Neural cell (in vitro differentiated cells): ENCODE data around the gene XPR1.

Experiments
- EP300 ChIP-seq: fragments of 450-650 bp; conservative IDR thresholded peaks from 2 replicates; pipeline ENCODE4 v1.6.1; 2014; ENCODE audit warnings: antibody characterized with exemption, mild to moderate bottlenecking, moderate library complexity; ENCODE audit not compliant: poor library complexity, severe bottlenecking
- EZH2 ChIP-seq: fragments of 200-600, 300-800 bp; shearing (Covaris generic), sonication (generic); IDR thresholded peaks from 2 replicates; pipeline ENCODE4 v1.6.1; 2014; ENCODE audit warnings: antibody characterized with exemption, low read length, borderline replicate concordance, mild to moderate bottlenecking; ENCODE audit not compliant: insufficient read depth, poor library complexity, severe bottlenecking
- MXI1 ChIP-seq: fragments of 450-650 bp; conservative IDR thresholded peaks from 2 replicates; pipeline ENCODE4 v1.6.1; 2014; ENCODE audit warnings: antibody characterized with exemption, mild to moderate bottlenecking; ENCODE audit not compliant: poor library complexity, severe bottlenecking
- POLR2AphosphoS5 ChIP-seq: IDR thresholded peaks from 2 replicates; pipeline ENCODE4 v1.6.1; 2012
- SMC3 ChIP-seq: fragments of 450-650 bp; conservative IDR thresholded peaks from 2 replicates; pipeline ENCODE4 v1.6.1; 2014; ENCODE audit warnings: antibody characterized with exemption, mild to moderate bottlenecking, moderate library complexity; ENCODE audit not compliant: poor library complexity
- TF ChIP-seq, protein P1 (sequence below): fragments of 450-650 bp; IDR thresholded peaks from 2 replicates; pipeline ENCODE4 v1.5.1; 2014; ENCODE audit warnings: antibody characterized with exemption, mild to moderate bottlenecking, moderate library complexity; ENCODE audit not compliant: poor library complexity, severe bottlenecking

GRCh38 chr1:180892675-180893074 is 260.9 kb downstream of the XPR1 start:
- TF ChIP-seq, protein P1, sequence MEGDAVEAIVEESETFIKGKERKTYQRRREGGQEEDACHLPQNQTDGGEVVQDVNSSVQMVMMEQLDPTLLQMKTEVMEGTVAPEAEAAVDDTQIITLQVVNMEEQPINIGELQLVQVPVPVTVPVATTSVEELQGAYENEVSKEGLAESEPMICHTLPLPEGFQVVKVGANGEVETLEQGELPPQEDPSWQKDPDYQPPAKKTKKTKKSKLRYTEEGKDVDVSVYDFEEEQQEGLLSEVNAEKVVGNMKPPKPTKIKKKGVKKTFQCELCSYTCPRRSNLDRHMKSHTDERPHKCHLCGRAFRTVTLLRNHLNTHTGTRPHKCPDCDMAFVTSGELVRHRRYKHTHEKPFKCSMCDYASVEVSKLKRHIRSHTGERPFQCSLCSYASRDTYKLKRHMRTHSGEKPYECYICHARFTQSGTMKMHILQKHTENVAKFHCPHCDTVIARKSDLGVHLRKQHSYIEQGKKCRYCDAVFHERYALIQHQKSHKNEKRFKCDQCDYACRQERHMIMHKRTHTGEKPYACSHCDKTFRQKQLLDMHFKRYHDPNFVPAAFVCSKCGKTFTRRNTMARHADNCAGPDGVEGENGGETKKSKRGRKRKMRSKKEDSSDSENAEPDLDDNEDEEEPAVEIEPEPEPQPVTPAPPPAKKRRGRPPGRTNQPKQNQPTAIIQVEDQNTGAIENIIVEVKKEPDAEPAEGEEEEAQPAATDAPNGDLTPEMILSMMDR = no peak
- TF ChIP-seq POLR2AphosphoS5 (no peak), EP300 (no peak), SMC3 (no peak), MXI1 (no peak), EZH2 (no peak)
